ENCODE results near the gene SLC25A11.

The SLC25A11 gene

DNA sequence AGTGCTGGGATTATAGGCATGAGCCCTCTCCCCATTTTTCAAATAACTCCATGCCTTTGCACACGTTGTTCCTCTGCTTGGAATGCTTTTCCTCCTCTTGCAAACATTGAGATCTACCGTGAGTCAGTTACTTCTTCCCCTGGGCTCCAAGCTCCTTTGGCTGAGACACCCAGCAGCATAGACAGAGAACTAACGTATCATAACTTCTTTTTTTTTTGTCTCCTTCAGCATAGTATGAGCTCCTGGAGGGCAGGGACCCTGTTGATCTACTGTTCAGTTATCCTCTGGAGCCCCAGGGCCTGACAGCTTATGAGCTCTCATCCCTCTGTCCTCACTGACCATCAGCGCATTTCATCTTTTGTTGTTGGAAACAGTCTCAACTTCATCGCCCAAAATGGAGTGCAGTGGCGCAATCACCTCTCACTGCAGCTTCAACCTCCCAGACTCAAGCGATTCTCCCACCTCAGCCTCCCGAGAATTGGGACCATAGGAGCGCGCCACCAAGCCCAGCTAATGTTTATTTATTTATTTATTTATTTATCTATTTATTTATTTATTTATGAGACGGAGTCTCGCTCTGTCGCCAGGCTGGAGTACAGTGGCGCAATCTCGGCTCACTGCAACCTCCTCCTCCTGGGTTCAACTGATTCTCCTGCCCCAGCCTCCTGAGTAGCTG lies 25.6 kb upstream of the SLC25A11 start:
- Histone ChIP-seq H2BK120ac (ENCODE audit: insufficient read depth, low read length, poor library complexity) (no peak overlapping the region), H3K4me3 (ENCODE audit: low read depth, low read length) (no peak overlapping the region), H4K8ac (ENCODE audit: low read depth, low read length) (no peak overlapping the region), H3K36me3 (ENCODE audit: control insufficient read depth in 1 of 2, insufficient read depth in 2 of 2, low read length in 2 of 2) (peaks cover 12 to 14% of the 10 kb centered on the region in 2 experiments), H2BK5ac (ENCODE audit: low read depth, low read length, poor library complexity) (no peak overlapping the region), H3K14ac (ENCODE audit: low read length) (no peak overlapping the region), H3K4ac (ENCODE audit: low read depth, low read length) (no peak overlapping the region), H4K12ac (ENCODE audit: low read depth, low read length) (no peak overlapping the region), H4K91ac (ENCODE audit: low read depth, low read length) (no peak overlapping the region), H3K4me2 (ENCODE audit: low read length) (no peak overlapping the region), H2BK12ac (ENCODE audit: low read length) (no peak overlapping the region), H3K27me3 (ENCODE audit: insufficient read depth, low read length) (no peaks in the 10 kb centered on the region), H3K4me1 (ENCODE audit: control insufficient read depth in 1 of 2, insufficient read depth in 2 of 2, low read length in 2 of 2) (peaks cover 15 to 20% of the 10 kb centered on the region in 2 experiments), H2AFZ (ENCODE audit: insufficient read depth, low read length, poor library complexity) (no peak overlapping the region), H3K79me1 (ENCODE audit: low read length) (peaks cover 27% of the 10 kb centered on the region), H2AK5ac (ENCODE audit: low read length) (no peak overlapping the region), H3K23ac (ENCODE audit: low read length) (no peak overlapping the region), H3K27ac (ENCODE audit: low read depth, low read length) (no peak overlapping the region), H3K9me3 (ENCODE audit: insufficient read depth, low read depth, low read length) (no peaks in the 10 kb centered on the region), H3K9ac (ENCODE audit: low read length) (no peak overlapping the region), H3K18ac (ENCODE audit: low read length) (no peak overlapping the region), H3K79me2 (ENCODE audit: control insufficient read depth, insufficient read depth, low read length, poor library complexity) (peaks cover 19% of the 10 kb centered on the region)
- no CpG with 5 or more reads among the region's 15 CpGs for WGBS (ENCODE audit: extremely low coverage, insufficient coverage, insufficient read length)
- peak; percentile 86 to 89 for DNase-seq

DNA sequence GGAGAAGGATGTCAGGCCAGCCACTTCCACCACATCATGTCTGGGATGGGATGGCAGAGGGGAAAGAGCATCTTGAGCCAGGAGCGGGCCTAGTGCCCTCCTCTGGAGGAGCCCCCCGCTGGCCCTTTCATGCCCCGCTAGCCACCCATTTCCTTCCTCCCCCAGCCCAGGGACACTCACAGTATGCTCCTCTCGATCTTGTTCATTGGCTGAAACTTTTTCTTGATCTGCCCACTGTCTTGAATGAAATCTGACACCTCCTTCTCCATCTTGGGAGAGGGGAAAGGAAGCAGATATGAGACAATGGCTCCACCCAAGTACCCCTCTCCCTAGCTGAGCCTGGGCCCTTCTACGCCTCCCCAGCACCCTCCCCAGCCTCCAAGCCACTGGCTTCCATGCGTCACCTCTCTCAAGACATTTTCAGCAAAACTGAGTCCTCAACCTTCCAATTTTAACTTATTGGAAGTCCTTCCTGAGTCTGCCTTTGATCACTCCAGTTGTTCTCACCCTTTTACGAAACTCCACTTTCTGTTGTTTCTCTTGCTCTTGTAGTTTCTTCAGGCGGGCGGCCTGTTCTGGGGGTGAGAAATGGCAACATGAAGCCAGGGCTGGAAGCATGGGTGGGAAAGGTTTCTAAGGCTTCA lies 20.6 kb upstream of the SLC25A11 start:
- no peak overlapping the region for H2BK5ac ChIP-seq (ENCODE audit: low read depth, low read length, poor library complexity)
- no peak overlapping the region for H3K14ac ChIP-seq (ENCODE audit: low read length)
- no peak overlapping the region for H3K27ac ChIP-seq (ENCODE audit: low read depth, low read length)
- no peaks in the 10 kb centered on the region for H3K79me2 ChIP-seq (ENCODE audit: control insufficient read depth, insufficient read depth, low read length, poor library complexity)
- WGBS (ENCODE audit: extremely low coverage, insufficient coverage, insufficient read length) = no CpG with 5 or more reads among the region's 9 CpGs
- no peak for DNase-seq
- no peaks in the 10 kb centered on the region for H3K4me1 ChIP-seq (ENCODE audit: control insufficient read depth in 1 of 2, insufficient read depth in 2 of 2, low read length in 2 of 2)
- no peak overlapping the region for H4K8ac ChIP-seq (ENCODE audit: low read depth, low read length)
- H3K4me2 ChIP-seq (ENCODE audit: low read length) = no peak overlapping the region
- H3K9ac ChIP-seq (ENCODE audit: low read length) = no peak overlapping the region
- no peaks in the 10 kb centered on the region for H3K27me3 ChIP-seq (ENCODE audit: insufficient read depth, low read length)
- H2AK5ac ChIP-seq (ENCODE audit: low read length) = no peak overlapping the region
- no peak overlapping the region for H4K12ac ChIP-seq (ENCODE audit: low read depth, low read length)
- no peak overlapping the region for H3K4me3 ChIP-seq (ENCODE audit: low read depth, low read length)
- H2AFZ ChIP-seq (ENCODE audit: insufficient read depth, low read length, poor library complexity) = no peak overlapping the region
- no peak overlapping the region for H2BK12ac ChIP-seq (ENCODE audit: low read length)
- H3K23ac ChIP-seq (ENCODE audit: low read length) = no peak overlapping the region
- H3K79me1 ChIP-seq (ENCODE audit: low read length) = no peaks in the 10 kb centered on the region
- H3K36me3 ChIP-seq (ENCODE audit: control insufficient read depth in 1 of 2, insufficient read depth in 2 of 2, low read length in 2 of 2) = peaks cover 17 to 18% of the 10 kb centered on the region in 2 experiments
- H3K9me3 ChIP-seq (ENCODE audit: insufficient read depth, low read depth, low read length) = peaks cover 2% of the 10 kb centered on the region
- no peak overlapping the region for H2BK120ac ChIP-seq (ENCODE audit: insufficient read depth, low read length, poor library complexity)
- no peak overlapping the region for H3K18ac ChIP-seq (ENCODE audit: low read length)
- H4K91ac ChIP-seq (ENCODE audit: low read depth, low read length) = no peak overlapping the region
- H3K4ac ChIP-seq (ENCODE audit: low read depth, low read length) = no peak overlapping the region

DNA sequence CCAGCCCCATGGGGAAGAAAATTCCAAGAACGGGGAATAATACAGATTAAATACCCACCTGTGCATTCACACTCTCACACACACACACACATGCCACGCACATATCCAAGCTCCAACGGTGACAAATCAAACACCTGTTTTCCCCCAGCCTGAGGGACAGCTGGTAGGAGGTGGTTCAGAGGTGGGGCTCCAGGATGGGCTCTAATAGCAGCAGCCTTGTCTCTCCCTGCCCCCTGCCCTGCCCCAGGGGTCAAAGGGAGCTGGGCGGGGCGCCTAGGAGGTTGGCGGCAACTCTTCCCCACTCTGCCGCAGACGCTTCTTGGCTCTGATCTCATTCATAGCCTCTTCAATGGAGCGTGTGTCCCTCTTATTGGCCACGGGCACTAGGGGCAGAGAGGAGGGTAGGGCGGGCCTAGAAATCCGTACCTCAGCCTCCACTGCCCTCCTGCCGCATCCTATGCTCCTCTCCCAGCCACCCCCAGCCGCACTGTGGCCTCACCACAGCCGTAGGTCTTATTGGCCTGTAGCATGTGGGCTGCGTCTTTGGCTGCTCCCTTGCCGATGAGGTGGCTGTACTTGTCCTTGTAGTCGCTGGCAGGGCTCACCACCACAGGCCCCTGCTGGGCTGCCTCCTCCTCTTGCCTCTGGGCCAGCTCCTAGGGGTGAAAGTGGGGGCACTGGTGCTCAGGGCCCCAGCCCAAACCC lies 19.6 kb upstream of the SLC25A11 start:
- Histone ChIP-seq H3K27ac (ENCODE audit: low read depth, low read length) (no peak overlapping the region), H2BK12ac (ENCODE audit: low read length) (no peak overlapping the region), H3K23ac (ENCODE audit: low read length) (no peak overlapping the region), H3K27me3 (ENCODE audit: insufficient read depth, low read length) (no peaks in the 10 kb centered on the region), H3K4me2 (ENCODE audit: low read length) (no peak overlapping the region), H3K79me1 (ENCODE audit: low read length) (no peaks in the 10 kb centered on the region), H3K9me3 (ENCODE audit: insufficient read depth, low read depth, low read length) (peaks cover 2% of the 10 kb centered on the region), H3K4ac (ENCODE audit: low read depth, low read length) (no peak overlapping the region), H2BK5ac (ENCODE audit: low read depth, low read length, poor library complexity) (no peak overlapping the region), H3K18ac (ENCODE audit: low read length) (no peak overlapping the region), H3K9ac (ENCODE audit: low read length) (no peak overlapping the region), H2BK120ac (ENCODE audit: insufficient read depth, low read length, poor library complexity) (no peak overlapping the region), H4K8ac (ENCODE audit: low read depth, low read length) (no peak overlapping the region), H3K4me3 (ENCODE audit: low read depth, low read length) (no peak overlapping the region), H2AFZ (ENCODE audit: insufficient read depth, low read length, poor library complexity) (no peak overlapping the region), H3K79me2 (ENCODE audit: control insufficient read depth, insufficient read depth, low read length, poor library complexity) (no peaks in the 10 kb centered on the region), H3K4me1 (ENCODE audit: control insufficient read depth in 1 of 2, insufficient read depth in 2 of 2, low read length in 2 of 2) (no peaks in the 10 kb centered on the region), H2AK5ac (ENCODE audit: low read length) (no peak overlapping the region), H4K91ac (ENCODE audit: low read depth, low read length) (no peak overlapping the region), H4K12ac (ENCODE audit: low read depth, low read length) (no peak overlapping the region), H3K14ac (ENCODE audit: low read length) (no peak overlapping the region), H3K36me3 (ENCODE audit: control insufficient read depth in 1 of 2, insufficient read depth in 2 of 2, low read length in 2 of 2) (peaks cover 16 to 18% of the 10 kb centered on the region in 2 experiments)
- no peak for DNase-seq
- no CpG with 5 or more reads among the region's 18 CpGs for WGBS (ENCODE audit: extremely low coverage, insufficient coverage, insufficient read length)

DNA sequence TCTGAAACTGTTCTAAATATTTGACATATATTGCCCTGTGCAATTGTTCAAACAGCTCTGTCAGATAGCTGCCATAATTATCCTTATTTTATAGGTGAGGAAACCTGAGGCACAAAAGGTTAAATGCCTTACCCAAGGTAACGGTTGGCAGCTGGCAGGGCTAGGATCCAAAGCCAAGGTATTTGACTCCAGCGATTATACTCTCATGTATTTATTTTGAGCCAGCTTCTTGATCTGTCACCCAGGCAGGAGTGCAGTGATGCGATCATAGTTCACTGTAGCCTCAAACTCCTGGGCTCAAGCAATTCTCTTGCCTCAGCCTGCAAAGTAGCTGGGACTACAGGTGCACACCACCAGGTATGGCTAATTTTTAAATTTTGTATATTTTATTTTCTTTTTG lies 18.3 kb upstream of the SLC25A11 start:
- no CpG with 5 or more reads among the region's 3 CpGs for WGBS (ENCODE audit: extremely low coverage, insufficient coverage, insufficient read length)
- no peaks in the 10 kb centered on the region for H3K79me2 ChIP-seq (ENCODE audit: control insufficient read depth, insufficient read depth, low read length, poor library complexity)
- H4K8ac ChIP-seq (ENCODE audit: low read depth, low read length) = no peak overlapping the region
- H3K79me1 ChIP-seq (ENCODE audit: low read length) = no peaks in the 10 kb centered on the region
- no peak overlapping the region for H3K27ac ChIP-seq (ENCODE audit: low read depth, low read length)
- H4K91ac ChIP-seq (ENCODE audit: low read depth, low read length) = no peak overlapping the region
- H3K14ac ChIP-seq (ENCODE audit: low read length) = no peak overlapping the region
- no peak overlapping the region for H3K4me3 ChIP-seq (ENCODE audit: low read depth, low read length)
- H2BK5ac ChIP-seq (ENCODE audit: low read depth, low read length, poor library complexity) = no peak overlapping the region
- no peak overlapping the region for H2BK120ac ChIP-seq (ENCODE audit: insufficient read depth, low read length, poor library complexity)
- no peak overlapping the region for H2AK5ac ChIP-seq (ENCODE audit: low read length)
- H3K4me1 ChIP-seq (ENCODE audit: control insufficient read depth in 1 of 2, insufficient read depth in 2 of 2, low read length in 2 of 2) = peaks cover 0 to 5% of the 10 kb centered on the region in 2 experiments
- DNase-seq = no peak
- H3K4ac ChIP-seq (ENCODE audit: low read depth, low read length) = no peak overlapping the region
- no peak overlapping the region for H3K4me2 ChIP-seq (ENCODE audit: low read length)
- H2BK12ac ChIP-seq (ENCODE audit: low read length) = no peak overlapping the region
- H3K9me3 ChIP-seq (ENCODE audit: insufficient read depth, low read depth, low read length) = peaks cover 2% of the 10 kb centered on the region
- no peak overlapping the region for H2AFZ ChIP-seq (ENCODE audit: insufficient read depth, low read length, poor library complexity)
- H3K18ac ChIP-seq (ENCODE audit: low read length) = no peak overlapping the region
- no peak overlapping the region for H3K9ac ChIP-seq (ENCODE audit: low read length)
- H4K12ac ChIP-seq (ENCODE audit: low read depth, low read length) = no peak overlapping the region
- no peak overlapping the region for H3K23ac ChIP-seq (ENCODE audit: low read length)
- H3K36me3 ChIP-seq (ENCODE audit: control insufficient read depth in 1 of 2, insufficient read depth in 2 of 2, low read length in 2 of 2) = peaks cover 16 to 18% of the 10 kb centered on the region in 2 experiments
- H3K27me3 ChIP-seq (ENCODE audit: insufficient read depth, low read length) = no peaks in the 10 kb centered on the region

All from trophoblast cell (in vitro differentiated cells and primary cell).